HG03575 (cell line): ENCODE data around the gene GMPR2.

Experiments
- ATAC-seq: cut with Tn5 transposase; IDR thresholded peaks from one replicate; pipeline ENCODE4 v1.9.1; 2021; ENCODE audit not compliant: unreplicated experiment, insufficient number of reproducible peaks, low FRiP score; ENCODE audit errors: extremely low read depth

Gene GMPR2

GRCh38 chr14:24277606-24278321 lies 45.0 kb downstream of the GMPR2 start:
- ATAC-seq: no peak

GRCh38 chr14:24278424-24278823 lies 45.7 kb downstream of the GMPR2 start:
- no peak for ATAC-seq

GRCh38 chr14:24279301-24280186 lies 46.8 kb downstream of the GMPR2 start:
- no peak for ATAC-seq

- no peak for ATAC-seq
Observed at GRCh38 chr14:24280797-24281460, 48.2 kb downstream of the GMPR2 start.

GRCh38 chr14:24281636-24282035 lies 48.9 kb downstream of the GMPR2 start:
- ATAC-seq: no peak

GRCh38 chr14:24282736-24283135 lies 50.0 kb downstream of the GMPR2 start:
- ATAC-seq: no peak

GRCh38 chr14:24283796-24284460 lies 51.2 kb downstream of the GMPR2 start:
- no peak for ATAC-seq

GRCh38 chr14:24284501-24285035 lies 51.8 kb downstream of the GMPR2 start:
- no peak for ATAC-seq

- no peak for ATAC-seq
Observed at GRCh38 chr14:24285351-24285750, 52.6 kb downstream of the GMPR2 start.

- no peak for ATAC-seq
Observed at GRCh38 chr14:24286996-24287395, 54.3 kb downstream of the GMPR2 start.
